CD4-positive, alpha-beta T cell treated with Interleukin-10 for 1 hour (primary cell): ENCODE results near the gene SRD5A1.
"Not testable (repeated sequence)": the region's sequence is repeated elsewhere in the genome, so short reads cannot be mapped to it uniquely, and the experiment has no call there.

ENCODE experiments used
- DNase-seq: peaks from one replicate; pipeline ENCODE4 v3.0.0-alpha.2; 2020

SRD5A1 gene

GRCh38 chr5:6606884-6607558 is 26.2 kb upstream of the SRD5A1 start:
- DNase-seq, result no peak

- no peak for DNase-seq
Observed at GRCh38 chr5:6607559-6607936, 25.7 kb upstream of the SRD5A1 start.

- no peak for DNase-seq
Observed at GRCh38 chr5:6608016-6608415, 25.2 kb upstream of the SRD5A1 start.

- no peak for DNase-seq
Observed at GRCh38 chr5:6611334-6612256, 21.6 kb upstream of the SRD5A1 start.

- no peak for DNase-seq
Observed at GRCh38 chr5:6615034-6615815, 18.0 kb upstream of the SRD5A1 start.

- DNase-seq, result no peak
Observed at GRCh38 chr5:6616632-6617031, 16.6 kb upstream of the SRD5A1 start.

- no peak for DNase-seq
Observed at GRCh38 chr5:6623228-6623627, 10.0 kb upstream of the SRD5A1 start.

GRCh38 chr5:6623941-6624340 is 9.3 kb upstream of the SRD5A1 start:
- no peak for DNase-seq

GRCh38 chr5:6626508-6626907 is 6.7 kb upstream of the SRD5A1 start:
- no peak for DNase-seq

- DNase-seq, result peak; percentile 13
Observed at GRCh38 chr5:6631441-6631840, 1.8 kb upstream of the SRD5A1 start.

- no peak for DNase-seq
Observed at GRCh38 chr5:6632324-6632887, 834 bp upstream of the SRD5A1 start.

GRCh38 chr5:6633469-6634245 is 417 bp downstream of the SRD5A1 start:
- DNase-seq, result peak; percentile 5

GRCh38 chr5:6634306-6634705 is 1.1 kb downstream of the SRD5A1 start:
- no peak for DNase-seq

- DNase-seq, result no peak
Observed at GRCh38 chr5:6634788-6635430, 1.7 kb downstream of the SRD5A1 start.

GRCh38 chr5:6636293-6636692 is 3.1 kb downstream of the SRD5A1 start:
- DNase-seq, result no peak

GRCh38 chr5:6637022-6637421 is 3.8 kb downstream of the SRD5A1 start:
- DNase-seq, result no peak

GRCh38 chr5:6637590-6637989 is 4.3 kb downstream of the SRD5A1 start:
- DNase-seq, result no peak

GRCh38 chr5:6638236-6638635 is 5.0 kb downstream of the SRD5A1 start:
- DNase-seq, result no peak

GRCh38 chr5:6642655-6643054 is 9.4 kb downstream of the SRD5A1 start:
- DNase-seq, result no peak

- DNase-seq, result no peak
Observed at GRCh38 chr5:6644794-6645241, 11.6 kb downstream of the SRD5A1 start.

- not testable (repeated sequence) for DNase-seq
Observed at GRCh38 chr5:6645571-6646362, 12.5 kb downstream of the SRD5A1 start.
